OCI-LY7 (cell line): ENCODE results near the gene RAI2.

Experiments
- EZH2phosphoT487 ChIP-seq: fragments of 200-600 bp; sonication (generic); IDR thresholded peaks from 2 replicates; pipeline ENCODE4 v1.6.1; 2018; ENCODE audit warnings: low read depth, borderline replicate concordance, mild to moderate bottlenecking, mixed run types, antibody characterized with exemption, low read length, moderate library complexity, mixed read lengths
- TF ChIP-seq, protein P1 (sequence below): fragments of 200-600 bp; sonication (generic); conservative IDR thresholded peaks from 2 replicates; pipeline ENCODE4 v1.5.1; 2014; ENCODE audit warnings: mild to moderate bottlenecking, antibody characterized with exemption, low read length, moderate library complexity, mixed read lengths

DNA sequence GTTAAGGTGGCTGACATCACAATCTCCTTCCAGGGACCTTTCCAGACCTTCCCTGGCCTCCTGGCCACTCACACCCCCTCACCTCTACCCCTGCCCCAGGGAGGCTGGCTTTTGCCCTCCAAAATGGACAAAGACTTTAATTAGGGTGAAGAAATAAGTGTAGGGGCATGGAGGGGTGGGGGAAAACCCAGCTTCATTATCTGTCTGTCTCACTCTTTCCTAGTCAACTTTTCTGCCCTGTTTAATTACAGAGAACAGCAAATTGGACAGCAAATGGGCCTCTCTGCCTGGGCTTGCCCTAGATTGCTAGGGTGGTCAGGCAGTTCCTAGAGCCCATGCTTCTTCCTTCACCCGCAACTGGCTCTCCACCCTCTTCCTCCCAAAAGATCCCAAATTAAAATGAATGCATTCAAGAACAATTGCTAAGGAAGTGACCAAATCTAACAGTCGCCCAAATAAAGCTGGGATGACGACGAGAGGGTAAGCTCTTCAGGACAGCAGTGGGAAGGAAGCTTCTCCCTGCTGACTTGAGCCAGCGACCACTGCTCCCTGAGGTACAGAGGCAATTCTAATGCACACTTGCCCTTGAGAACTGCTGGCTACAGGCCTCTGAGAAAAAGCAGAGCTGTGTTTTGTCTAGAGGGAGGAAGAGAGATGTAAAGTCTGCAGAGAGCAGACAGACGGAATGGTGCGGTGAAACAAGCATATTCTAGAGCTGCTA, 12.4 kb downstream of the RAI2 start:
- TF ChIP-seq, protein P1, sequence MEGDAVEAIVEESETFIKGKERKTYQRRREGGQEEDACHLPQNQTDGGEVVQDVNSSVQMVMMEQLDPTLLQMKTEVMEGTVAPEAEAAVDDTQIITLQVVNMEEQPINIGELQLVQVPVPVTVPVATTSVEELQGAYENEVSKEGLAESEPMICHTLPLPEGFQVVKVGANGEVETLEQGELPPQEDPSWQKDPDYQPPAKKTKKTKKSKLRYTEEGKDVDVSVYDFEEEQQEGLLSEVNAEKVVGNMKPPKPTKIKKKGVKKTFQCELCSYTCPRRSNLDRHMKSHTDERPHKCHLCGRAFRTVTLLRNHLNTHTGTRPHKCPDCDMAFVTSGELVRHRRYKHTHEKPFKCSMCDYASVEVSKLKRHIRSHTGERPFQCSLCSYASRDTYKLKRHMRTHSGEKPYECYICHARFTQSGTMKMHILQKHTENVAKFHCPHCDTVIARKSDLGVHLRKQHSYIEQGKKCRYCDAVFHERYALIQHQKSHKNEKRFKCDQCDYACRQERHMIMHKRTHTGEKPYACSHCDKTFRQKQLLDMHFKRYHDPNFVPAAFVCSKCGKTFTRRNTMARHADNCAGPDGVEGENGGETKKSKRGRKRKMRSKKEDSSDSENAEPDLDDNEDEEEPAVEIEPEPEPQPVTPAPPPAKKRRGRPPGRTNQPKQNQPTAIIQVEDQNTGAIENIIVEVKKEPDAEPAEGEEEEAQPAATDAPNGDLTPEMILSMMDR, result no peak
- no peak for TF ChIP-seq EZH2phosphoT487
